Fibroblast of mammary gland (primary cell): ENCODE measurements around the gene MC3R.

ENCODE experiments used
- DNase-seq: peaks from one replicate; pipeline ENCODE4 v3.0.0-alpha.2; 2010; ENCODE audit warnings: low read depth
- H3K4me3 ChIP-seq: 2 replicates; pipeline ENCODE4 v1.5.1; 2011; ENCODE audit warnings: low read depth, mild to moderate bottlenecking, low read length, moderate library complexity; ENCODE audit not compliant: control insufficient read depth
- TF ChIP-seq, protein P1 (sequence below): conservative IDR thresholded peaks from 2 replicates; pipeline ENCODE4 v1.5.1; 2011; ENCODE audit warnings: low read depth, low read length, inconsistent platforms; ENCODE audit not compliant: control insufficient read depth, insufficient read depth

The MC3R gene

DNA sequence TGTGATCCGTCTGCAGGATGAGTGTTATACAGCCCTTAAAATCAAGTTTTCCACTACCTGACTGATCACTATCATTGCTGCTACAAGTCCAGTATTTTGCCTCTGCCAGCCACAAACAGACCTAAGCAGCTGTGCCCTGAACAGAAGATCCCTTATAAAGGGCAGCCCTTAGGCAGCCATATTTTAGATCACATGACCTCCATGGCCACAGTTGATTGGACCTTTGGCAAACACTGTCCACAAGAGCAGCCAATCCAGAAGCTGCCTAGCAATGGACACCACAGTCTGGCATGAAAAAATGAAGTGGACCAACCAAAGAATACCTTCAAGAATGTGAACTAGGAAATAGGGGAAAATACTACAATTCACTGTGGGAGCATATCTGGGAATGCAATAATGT lies 50.8 kb downstream of the MC3R start:
- no peak overlapping the region for H3K4me3 ChIP-seq
- DNase-seq, result no peak
- TF ChIP-seq, protein P1, sequence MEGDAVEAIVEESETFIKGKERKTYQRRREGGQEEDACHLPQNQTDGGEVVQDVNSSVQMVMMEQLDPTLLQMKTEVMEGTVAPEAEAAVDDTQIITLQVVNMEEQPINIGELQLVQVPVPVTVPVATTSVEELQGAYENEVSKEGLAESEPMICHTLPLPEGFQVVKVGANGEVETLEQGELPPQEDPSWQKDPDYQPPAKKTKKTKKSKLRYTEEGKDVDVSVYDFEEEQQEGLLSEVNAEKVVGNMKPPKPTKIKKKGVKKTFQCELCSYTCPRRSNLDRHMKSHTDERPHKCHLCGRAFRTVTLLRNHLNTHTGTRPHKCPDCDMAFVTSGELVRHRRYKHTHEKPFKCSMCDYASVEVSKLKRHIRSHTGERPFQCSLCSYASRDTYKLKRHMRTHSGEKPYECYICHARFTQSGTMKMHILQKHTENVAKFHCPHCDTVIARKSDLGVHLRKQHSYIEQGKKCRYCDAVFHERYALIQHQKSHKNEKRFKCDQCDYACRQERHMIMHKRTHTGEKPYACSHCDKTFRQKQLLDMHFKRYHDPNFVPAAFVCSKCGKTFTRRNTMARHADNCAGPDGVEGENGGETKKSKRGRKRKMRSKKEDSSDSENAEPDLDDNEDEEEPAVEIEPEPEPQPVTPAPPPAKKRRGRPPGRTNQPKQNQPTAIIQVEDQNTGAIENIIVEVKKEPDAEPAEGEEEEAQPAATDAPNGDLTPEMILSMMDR, result no peak
